Liver (tissue), 9 donors: ENCODE data around the gene MOSPD3. TPM values are rescaled to one million over a fixed set of nuclear protein-coding genes. Genes with fewer than 3 reads are reported as not detected.

Source experiments
- DNase-seq: peaks from one replicate; pipeline ENCODE4 v3.0.0-alpha.2; 2017; ENCODE audit warnings: low spot score
- H3K27ac ChIP-seq, 2 donors: one replicate each; pipeline ENCODE4 v1.7.0; 2013; ENCODE audit warnings: inconsistent platforms in 2 of 2, low read length in 2 of 2, control low read depth in 1 of 2, low read depth in 1 of 2, mild to moderate bottlenecking in 1 of 2
- H3K27me3 ChIP-seq, 4 donors: one replicate each; pipeline versions ENCODE4 v1.6.1 to v1.7.0; 2013; ENCODE audit warnings: low read length in 3 of 4, inconsistent platforms in 1 of 4, mild to moderate bottlenecking in 1 of 4, moderate library complexity in 1 of 4; ENCODE audit not compliant: control insufficient read depth in 4 of 4, insufficient read depth in 4 of 4
- H3K36me3 ChIP-seq, 4 donors: one replicate each; pipeline versions ENCODE4 v1.6.1 to v1.7.0; 2013; ENCODE audit warnings: low read length in 3 of 4, mild to moderate bottlenecking in 3 of 4, low read depth in 1 of 4, moderate library complexity in 1 of 4; ENCODE audit not compliant: control insufficient read depth in 4 of 4, insufficient read depth in 3 of 4
- H3K4me1 ChIP-seq, 4 donors: one replicate each; pipeline versions ENCODE4 v1.6.1 to v1.7.0; 2013; ENCODE audit warnings: low read length in 3 of 4, mild to moderate bottlenecking in 3 of 4, moderate library complexity in 1 of 4; ENCODE audit not compliant: control insufficient read depth in 4 of 4, insufficient read depth in 4 of 4
- H3K4me3 ChIP-seq, 3 donors: one replicate each; pipeline versions ENCODE4 v1.6.1 to v1.7.0; 2013; ENCODE audit warnings: low read length in 3 of 3, control low read depth in 1 of 3, low read depth in 1 of 3, mild to moderate bottlenecking in 1 of 3
- H3K9ac ChIP-seq, 2 donors: one replicate each; pipeline ENCODE4 v1.7.0; 2013; ENCODE audit warnings: low read length in 2 of 2, mild to moderate bottlenecking in 2 of 2, moderate library complexity in 2 of 2, control low read depth in 1 of 2, low read depth in 1 of 2
- H3K9me3 ChIP-seq, 4 donors: one replicate each; pipeline versions ENCODE4 v1.6.1 to v1.7.0; 2013; ENCODE audit warnings: low read length in 3 of 4; ENCODE audit not compliant: control insufficient read depth in 4 of 4
- EGR1 ChIP-seq, 2 donors: IDR thresholded peaks; 2 replicates each; pipeline ENCODE4 v1.6.1; 2016 to 2018; ENCODE audit warnings: antibody characterized with exemption in 2 of 2, low read depth in 2 of 2
- FOXA1 ChIP-seq: IDR thresholded peaks from 2 replicates; pipeline ENCODE4 v1.6.1; 2016; ENCODE audit warnings: antibody characterized with exemption
- HNF4A ChIP-seq, 2 donors: conservative IDR thresholded peaks; 2 replicates each; pipeline ENCODE4 v1.6.1; 2016; ENCODE audit warnings: antibody characterized with exemption in 2 of 2, mild to moderate bottlenecking in 2 of 2
- TAF1 ChIP-seq: conservative IDR thresholded peaks from 2 replicates; pipeline ENCODE4 v1.6.1; 2016; ENCODE audit warnings: antibody characterized with exemption, mild to moderate bottlenecking
- YY1 ChIP-seq: IDR thresholded peaks from 2 replicates; pipeline ENCODE4 v1.6.1; 2016; ENCODE audit warnings: antibody characterized with exemption, mild to moderate bottlenecking
- WGBS: extraction: QIAGEN DNeasy Blood & Tissue Kit; methylation state at CpG from one replicate; pipeline ENCODE4 v1.1.7; 2013; 5-methylcytosine and 5-hydroxymethylcytosine counted together
- polyA plus RNA-seq, 2 donors: library from polyadenylated mRNA; stranded (reverse) in 1 of 2; unstranded in 1 of 2; fragments of 200-250 nt in 1 of 2; fragments of >200 nt in 1 of 2; fragmentation: Nextera tagmentation in 1 of 2; extraction: Ambion mirVana in 1 of 2; gene quantifications; one replicate each; pipeline versions ENCODE4 v1.2.1 to v1.2.3, GENCODE V29; 2013 to 2015
- total RNA-seq, 2 donors: library from RNA; depleted of rRNA; stranded (reverse); fragments of >200 nt; gene quantifications; one replicate each; pipeline ENCODE4 v1.2.3, GENCODE V29; 2014
- TF ChIP-seq, protein P1 (sequence below): IDR thresholded peaks from 2 replicates; pipeline ENCODE4 v1.6.1; 2016; ENCODE audit warnings: antibody characterized with exemption, mild to moderate bottlenecking
- TF ChIP-seq, protein P2 (sequence below): IDR thresholded peaks from 2 replicates; pipeline ENCODE4 v1.6.1; 2016; ENCODE audit warnings: antibody characterized with exemption
- TF ChIP-seq, protein P3 (sequence below): fragments of 150-350 bp; IDR thresholded peaks from 2 replicates; pipeline ENCODE4 v1.5.1; 2017; ENCODE audit warnings: improper control_type of control experiment, low read depth, low read length; ENCODE audit not compliant: missing input control
- donor health status: healthy.
- donor health status: healthy.
- donor health status: healthy.
- donor health status: healthy.
- donor health status: healthy.

MOSPD3 gene
- total and polyA plus RNA-seq, 4 donors, result 3.5 to 15.7 (median 8.6) TPM

DNA sequence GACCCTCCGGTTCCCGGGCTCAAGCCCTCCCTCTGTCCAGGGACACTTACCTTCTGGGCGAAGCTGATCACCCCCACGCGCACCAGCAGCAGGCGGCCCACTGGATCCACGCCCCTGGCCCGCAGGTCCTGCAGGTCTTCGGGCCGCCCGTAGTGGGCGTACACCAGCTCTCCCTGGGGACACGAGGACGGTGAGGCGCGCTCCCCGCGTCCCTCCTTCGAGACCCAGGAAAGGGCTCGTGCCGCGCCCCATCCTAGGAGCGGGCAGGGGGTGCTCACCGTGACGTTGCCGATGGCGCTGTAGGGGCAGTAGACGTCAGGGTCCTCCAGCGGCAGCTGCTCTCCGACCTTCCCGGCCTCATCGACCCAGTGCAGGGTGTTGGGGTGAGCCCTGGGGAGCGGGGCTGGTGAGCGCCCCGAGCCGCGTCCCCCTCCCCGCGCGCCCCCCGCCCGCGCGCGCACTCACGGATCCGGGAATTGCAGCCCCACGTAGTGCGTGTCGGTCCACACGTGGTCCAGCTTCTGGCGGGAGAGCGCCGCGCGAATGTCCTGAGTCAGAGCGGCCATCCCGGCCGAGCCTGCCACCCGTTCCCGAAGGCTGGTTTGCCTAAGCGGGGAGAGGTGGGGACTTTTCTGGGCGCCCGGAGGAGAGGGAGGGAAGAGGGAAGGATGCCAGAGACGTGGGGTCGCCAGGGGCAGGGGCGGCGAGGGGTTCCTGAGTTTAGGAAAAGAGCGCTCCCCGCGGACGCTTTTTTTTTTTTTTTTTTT lies 20.8 kb downstream of the MOSPD3 start:
- Histone ChIP-seq H3K27ac (no peak overlapping the region), H3K27me3 (no peaks in the 10 kb centered on the region), H3K4me1 (peaks cover 0 to 19% (median 5%) of the 10 kb centered on the region in 4 donors), H3K4me3 (peak overlapping the region in 1 of 3 donors; percentile 38), H3K9ac (no peak overlapping the region), H3K9me3 (no peaks in the 10 kb centered on the region), H3K36me3 (peaks cover 15 to 32% (median 28%) of the 10 kb centered on the region in 4 donors)
- DNase-seq, result no peak
- TF ChIP-seq, protein P1, sequence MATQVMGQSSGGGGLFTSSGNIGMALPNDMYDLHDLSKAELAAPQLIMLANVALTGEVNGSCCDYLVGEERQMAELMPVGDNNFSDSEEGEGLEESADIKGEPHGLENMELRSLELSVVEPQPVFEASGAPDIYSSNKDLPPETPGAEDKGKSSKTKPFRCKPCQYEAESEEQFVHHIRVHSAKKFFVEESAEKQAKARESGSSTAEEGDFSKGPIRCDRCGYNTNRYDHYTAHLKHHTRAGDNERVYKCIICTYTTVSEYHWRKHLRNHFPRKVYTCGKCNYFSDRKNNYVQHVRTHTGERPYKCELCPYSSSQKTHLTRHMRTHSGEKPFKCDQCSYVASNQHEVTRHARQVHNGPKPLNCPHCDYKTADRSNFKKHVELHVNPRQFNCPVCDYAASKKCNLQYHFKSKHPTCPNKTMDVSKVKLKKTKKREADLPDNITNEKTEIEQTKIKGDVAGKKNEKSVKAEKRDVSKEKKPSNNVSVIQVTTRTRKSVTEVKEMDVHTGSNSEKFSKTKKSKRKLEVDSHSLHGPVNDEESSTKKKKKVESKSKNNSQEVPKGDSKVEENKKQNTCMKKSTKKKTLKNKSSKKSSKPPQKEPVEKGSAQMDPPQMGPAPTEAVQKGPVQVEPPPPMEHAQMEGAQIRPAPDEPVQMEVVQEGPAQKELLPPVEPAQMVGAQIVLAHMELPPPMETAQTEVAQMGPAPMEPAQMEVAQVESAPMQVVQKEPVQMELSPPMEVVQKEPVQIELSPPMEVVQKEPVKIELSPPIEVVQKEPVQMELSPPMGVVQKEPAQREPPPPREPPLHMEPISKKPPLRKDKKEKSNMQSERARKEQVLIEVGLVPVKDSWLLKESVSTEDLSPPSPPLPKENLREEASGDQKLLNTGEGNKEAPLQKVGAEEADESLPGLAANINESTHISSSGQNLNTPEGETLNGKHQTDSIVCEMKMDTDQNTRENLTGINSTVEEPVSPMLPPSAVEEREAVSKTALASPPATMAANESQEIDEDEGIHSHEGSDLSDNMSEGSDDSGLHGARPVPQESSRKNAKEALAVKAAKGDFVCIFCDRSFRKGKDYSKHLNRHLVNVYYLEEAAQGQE, result no peak
- TF ChIP-seq FOXA1 (no peak), EGR1 (IDR thresholded peaks at IDR 0.05; ENCODE audit: low read depth in 2 of 2) (no peak), TAF1 (no peak), HNF4A (conservative IDR thresholded peaks at IDR 0.05) (no peak)
- TF ChIP-seq, protein P2, sequence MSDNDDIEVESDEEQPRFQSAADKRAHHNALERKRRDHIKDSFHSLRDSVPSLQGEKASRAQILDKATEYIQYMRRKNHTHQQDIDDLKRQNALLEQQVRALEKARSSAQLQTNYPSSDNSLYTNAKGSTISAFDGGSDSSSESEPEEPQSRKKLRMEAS, result no peak
- TF ChIP-seq, protein P3, sequence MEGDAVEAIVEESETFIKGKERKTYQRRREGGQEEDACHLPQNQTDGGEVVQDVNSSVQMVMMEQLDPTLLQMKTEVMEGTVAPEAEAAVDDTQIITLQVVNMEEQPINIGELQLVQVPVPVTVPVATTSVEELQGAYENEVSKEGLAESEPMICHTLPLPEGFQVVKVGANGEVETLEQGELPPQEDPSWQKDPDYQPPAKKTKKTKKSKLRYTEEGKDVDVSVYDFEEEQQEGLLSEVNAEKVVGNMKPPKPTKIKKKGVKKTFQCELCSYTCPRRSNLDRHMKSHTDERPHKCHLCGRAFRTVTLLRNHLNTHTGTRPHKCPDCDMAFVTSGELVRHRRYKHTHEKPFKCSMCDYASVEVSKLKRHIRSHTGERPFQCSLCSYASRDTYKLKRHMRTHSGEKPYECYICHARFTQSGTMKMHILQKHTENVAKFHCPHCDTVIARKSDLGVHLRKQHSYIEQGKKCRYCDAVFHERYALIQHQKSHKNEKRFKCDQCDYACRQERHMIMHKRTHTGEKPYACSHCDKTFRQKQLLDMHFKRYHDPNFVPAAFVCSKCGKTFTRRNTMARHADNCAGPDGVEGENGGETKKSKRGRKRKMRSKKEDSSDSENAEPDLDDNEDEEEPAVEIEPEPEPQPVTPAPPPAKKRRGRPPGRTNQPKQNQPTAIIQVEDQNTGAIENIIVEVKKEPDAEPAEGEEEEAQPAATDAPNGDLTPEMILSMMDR, result no peak
- 57% methylated on average over 72 of the region's 72 CpGs for WGBS

DNA sequence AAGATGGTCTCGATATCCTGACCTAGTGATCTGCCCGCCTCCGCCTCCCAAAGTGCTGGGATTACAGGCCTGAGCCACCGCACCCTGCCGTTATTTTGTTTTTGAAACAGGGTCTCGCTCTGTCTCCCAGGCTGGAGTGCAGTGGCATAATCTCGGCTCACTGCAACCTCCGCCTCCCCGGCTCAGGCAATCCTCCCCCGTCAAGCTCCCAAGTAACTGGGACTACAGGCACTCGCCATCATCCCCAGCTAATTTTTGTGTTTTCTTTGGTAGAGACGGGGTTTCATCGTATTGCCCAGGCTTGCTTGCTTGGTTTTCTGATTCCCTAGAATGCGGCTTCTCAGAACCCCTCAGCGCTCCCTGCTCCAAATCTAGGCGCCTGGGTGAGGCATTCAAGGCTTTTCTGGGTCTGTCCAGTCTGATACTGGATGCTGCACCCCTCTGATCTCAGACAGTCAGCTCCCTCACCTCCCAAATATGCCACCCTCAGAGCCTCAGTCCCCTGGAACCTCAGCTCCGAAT lies 27.7 kb downstream of the MOSPD3 start:
- TF ChIP-seq EGR1 (IDR thresholded peaks at IDR 0.05; ENCODE audit: low read depth in 2 of 2) (no peak), YY1 (no peak)
- peak overlapping the region; percentile 44 to 88 for H3K27ac ChIP-seq
- WGBS, result 41% methylated on average over 17 of the region's 17 CpGs

More for the DNA sequence above, 27.7 kb downstream of the MOSPD3 start:
- no peak for DNase-seq
- H3K9me3 ChIP-seq, result no peaks in the 10 kb centered on the region
- H3K36me3 ChIP-seq, result peaks cover 0 to 8% (median 4%) of the 10 kb centered on the region in 4 donors
- H3K9ac ChIP-seq, result peak overlapping the region in 1 of 2 donors; percentile 61
- no peaks in the 10 kb centered on the region for H3K27me3 ChIP-seq
- H3K4me1 ChIP-seq, result peaks cover 0 to 30% (median 14%) of the 10 kb centered on the region in 4 donors
- peak overlapping the region; percentile 59 to 88 (median 73) for H3K4me3 ChIP-seq
